Chondrocyte (in vitro differentiated cells): ENCODE data around the gene HECTD2. TPM values are rescaled to one million over a fixed set of nuclear protein-coding genes. Genes with fewer than 3 reads are reported as not detected.
"Not testable (repeated sequence)": the region's sequence is repeated elsewhere in the genome, so short reads cannot be mapped to it uniquely, and the experiment has no call there.

Experiments
- DNase-seq: peaks from one replicate; pipeline ENCODE4 v3.0.0; 2021; ENCODE audit warnings: mixed read lengths, low spot score
- H3K27ac Mint-ChIP-seq: one replicate; pipeline ENCODE4 v1.8.0; 2021; ENCODE audit warnings: mild to moderate bottlenecking, moderate library complexity, mixed read lengths; ENCODE audit not compliant: unreplicated experiment
- H3K27me3 Mint-ChIP-seq: 2 replicates; pipeline ENCODE4 v1.8.0; 2021; ENCODE audit warnings: low read depth, mixed read lengths
- H3K36me3 Mint-ChIP-seq: 2 replicates; pipeline ENCODE4 v1.8.0; 2021; ENCODE audit warnings: low read depth, mixed read lengths
- H3K4me1 Mint-ChIP-seq: 2 replicates; pipeline ENCODE4 v1.8.0; 2021; ENCODE audit warnings: low read depth, mild to moderate bottlenecking, mixed read lengths
- H3K4me3 Mint-ChIP-seq: one replicate; pipeline ENCODE4 v1.8.0; 2021; ENCODE audit warnings: mild to moderate bottlenecking, moderate library complexity, mixed read lengths; ENCODE audit not compliant: unreplicated experiment
- H3K9me3 Mint-ChIP-seq: 2 replicates; pipeline ENCODE4 v1.8.0; 2021; ENCODE audit warnings: low read depth, mixed read lengths
- total RNA-seq: library from RNA; stranded (reverse); gene quantifications from 3 replicates; pipeline ENCODE4 v1.2.1, GENCODE V29; 2021
- TF ChIP-seq, protein P1 (sequence below): fragments of 200-600 bp; sonication (generic); IDR thresholded peaks from 2 replicates; pipeline ENCODE4 v1.5.0; 2021; ENCODE audit warnings: antibody characterized with exemption, mild to moderate bottlenecking, moderate library complexity

HECTD2 gene
- total RNA-seq, 1 donor from 2014 or later: 51.8 TPM

DNA sequence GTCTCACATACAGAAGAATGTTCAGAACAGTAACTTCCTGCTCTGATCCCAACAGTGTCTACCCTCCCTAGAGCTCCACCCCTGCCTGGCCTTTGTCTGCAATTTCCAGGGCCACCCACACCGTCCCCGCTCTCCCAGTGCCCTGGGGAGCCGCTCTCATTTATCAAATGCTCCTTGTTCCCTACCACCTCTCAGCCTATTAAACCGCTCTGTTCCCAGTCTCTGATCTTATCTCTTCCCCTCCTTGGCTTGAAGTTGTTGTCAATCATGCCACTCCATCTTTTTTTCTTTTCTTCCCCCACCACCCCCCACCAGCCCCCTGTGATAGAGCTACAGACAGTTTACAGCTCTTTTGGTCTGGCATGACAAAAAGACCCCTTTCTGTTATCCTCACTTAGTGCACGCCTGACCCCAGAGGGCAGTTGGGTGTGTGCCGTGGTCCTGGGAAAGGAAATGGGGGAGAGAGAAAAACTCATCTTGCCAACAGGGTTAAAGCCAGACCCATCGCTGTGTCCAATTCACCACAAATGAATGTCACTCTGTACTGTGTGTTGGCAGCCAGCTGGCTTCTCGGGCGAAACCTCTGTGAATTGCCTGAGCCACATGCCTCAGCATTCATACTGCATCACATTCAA is 28.8 kb upstream of the HECTD2 start:
- peak overlapping the region; percentile 52 for H3K27ac Mint-ChIP-seq
- TF ChIP-seq, protein P1, sequence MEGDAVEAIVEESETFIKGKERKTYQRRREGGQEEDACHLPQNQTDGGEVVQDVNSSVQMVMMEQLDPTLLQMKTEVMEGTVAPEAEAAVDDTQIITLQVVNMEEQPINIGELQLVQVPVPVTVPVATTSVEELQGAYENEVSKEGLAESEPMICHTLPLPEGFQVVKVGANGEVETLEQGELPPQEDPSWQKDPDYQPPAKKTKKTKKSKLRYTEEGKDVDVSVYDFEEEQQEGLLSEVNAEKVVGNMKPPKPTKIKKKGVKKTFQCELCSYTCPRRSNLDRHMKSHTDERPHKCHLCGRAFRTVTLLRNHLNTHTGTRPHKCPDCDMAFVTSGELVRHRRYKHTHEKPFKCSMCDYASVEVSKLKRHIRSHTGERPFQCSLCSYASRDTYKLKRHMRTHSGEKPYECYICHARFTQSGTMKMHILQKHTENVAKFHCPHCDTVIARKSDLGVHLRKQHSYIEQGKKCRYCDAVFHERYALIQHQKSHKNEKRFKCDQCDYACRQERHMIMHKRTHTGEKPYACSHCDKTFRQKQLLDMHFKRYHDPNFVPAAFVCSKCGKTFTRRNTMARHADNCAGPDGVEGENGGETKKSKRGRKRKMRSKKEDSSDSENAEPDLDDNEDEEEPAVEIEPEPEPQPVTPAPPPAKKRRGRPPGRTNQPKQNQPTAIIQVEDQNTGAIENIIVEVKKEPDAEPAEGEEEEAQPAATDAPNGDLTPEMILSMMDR: no peak

GRCh38 chr10:91385306-91386085 is 24.6 kb upstream of the HECTD2 start:
- no peaks in the 10 kb centered on the region for H3K9me3 Mint-ChIP-seq
- H3K36me3 Mint-ChIP-seq: no peaks in the 10 kb centered on the region
- peaks cover 23% of the 10 kb centered on the region for H3K4me1 Mint-ChIP-seq
- DNase-seq: no peak
- no peak overlapping the region for H3K27ac Mint-ChIP-seq
- no peak overlapping the region for H3K4me3 Mint-ChIP-seq
- peaks cover 2% of the 10 kb centered on the region for H3K27me3 Mint-ChIP-seq
- TF ChIP-seq, protein P1: no peak

More for the DNA sequence above, 28.8 kb upstream of the HECTD2 start:
- no peak for DNase-seq
- no peaks in the 10 kb centered on the region for H3K36me3 Mint-ChIP-seq
- peaks cover 14% of the 10 kb centered on the region for H3K4me1 Mint-ChIP-seq
- no peaks in the 10 kb centered on the region for H3K27me3 Mint-ChIP-seq
- H3K9me3 Mint-ChIP-seq: peaks cover 7% of the 10 kb centered on the region
- no peak overlapping the region for H3K4me3 Mint-ChIP-seq

GRCh38 chr10:91389636-91390512 is 20.3 kb upstream of the HECTD2 start:
- peaks cover 12% of the 10 kb centered on the region for H3K4me1 Mint-ChIP-seq
- H3K4me3 Mint-ChIP-seq: no peak overlapping the region
- peak overlapping the region; percentile 3 for H3K27ac Mint-ChIP-seq
- TF ChIP-seq, protein P1: peak; percentile 92
- H3K36me3 Mint-ChIP-seq: no peaks in the 10 kb centered on the region
- H3K27me3 Mint-ChIP-seq: peaks cover 2% of the 10 kb centered on the region
- DNase-seq: no peak
- H3K9me3 Mint-ChIP-seq: no peaks in the 10 kb centered on the region

DNA sequence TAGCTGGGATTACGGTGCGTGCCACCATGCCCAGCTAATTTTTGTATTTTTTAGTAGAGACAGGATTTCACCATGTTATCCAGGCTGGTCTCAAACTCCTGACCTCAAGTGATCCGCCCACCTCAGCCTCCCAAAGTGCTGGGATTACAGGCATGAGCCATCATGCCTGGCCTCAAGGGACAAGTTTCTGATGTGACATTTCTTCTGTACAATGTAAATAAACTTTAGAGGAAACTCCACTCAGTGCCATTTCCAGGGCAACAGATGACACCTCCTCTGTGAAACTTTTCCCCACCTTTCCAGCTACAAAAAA is 19.7 kb upstream of the HECTD2 start:
- DNase-seq, H3K36me3 Mint-ChIP-seq, H3K27ac Mint-ChIP-seq, H3K9me3 Mint-ChIP-seq, H3K27me3 Mint-ChIP-seq, H3K4me3 Mint-ChIP-seq: not testable (repeated sequence)
- peaks cover 12% of the 10 kb centered on the region for H3K4me1 Mint-ChIP-seq

DNA sequence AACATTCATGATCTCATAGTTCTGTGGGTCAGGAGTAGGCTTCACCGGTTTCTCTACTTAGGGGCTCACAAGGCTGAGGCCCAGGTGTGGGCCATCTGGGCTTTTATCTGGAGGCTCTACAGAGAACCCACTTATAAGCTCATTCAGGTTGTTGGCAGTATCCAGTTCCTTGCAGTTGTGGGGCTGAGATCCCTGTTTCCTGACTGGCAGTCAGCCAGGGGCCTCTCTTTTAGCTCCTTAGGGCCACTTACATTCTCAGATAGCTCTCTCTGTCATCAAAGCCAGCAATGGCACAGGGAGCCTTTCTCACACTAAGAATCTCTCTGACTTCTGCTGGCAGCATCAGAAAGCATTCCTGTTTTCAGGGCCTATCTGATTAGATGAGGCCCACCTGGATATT is 18.2 kb upstream of the HECTD2 start:
- no peak overlapping the region for H3K4me3 Mint-ChIP-seq
- peaks cover 8% of the 10 kb centered on the region for H3K9me3 Mint-ChIP-seq
- H3K36me3 Mint-ChIP-seq: peaks cover 4% of the 10 kb centered on the region
- TF ChIP-seq, protein P1: no peak
- H3K27me3 Mint-ChIP-seq: peaks cover 2% of the 10 kb centered on the region
- peaks cover 12% of the 10 kb centered on the region for H3K4me1 Mint-ChIP-seq
- H3K27ac Mint-ChIP-seq: no peak overlapping the region
- no peak for DNase-seq
